Gastrocnemius medialis (tissue), 4 donors: Measurements from ENCODE around the gene CNGB1. TPM values are rescaled to one million over a fixed set of nuclear protein-coding genes. Genes with fewer than 3 reads are reported as not detected.
"Not testable (repeated sequence)": the region's sequence is repeated elsewhere in the genome, so short reads cannot be mapped to it uniquely, and the experiment has no call there.

Experiments used
- ATAC-seq, 2 donors: fragments of 150-250 bp; one replicate each; pipeline ENCODE4 v1.9.1; 2016
- DNase-seq, 2 donors: peaks; one replicate each; pipeline ENCODE4 v3.0.0-alpha.2; 2019
- H3K27ac ChIP-seq, 4 donors: fragments of 200-600 bp; sonication (generic); 1 replicate in 1 of 4; 2 replicates in 3 of 4; pipeline ENCODE4 v1.5.1; 2016 to 2018; ENCODE audit warnings: mild to moderate bottlenecking in 2 of 4, moderate library complexity in 1 of 4
- H3K27me3 ChIP-seq, 3 donors: fragments of 200-600 bp; sonication (generic) in 2 of 3; 1 replicate in 1 of 3; 2 replicates in 2 of 3; pipeline versions ENCODE4 v1.5.1 to v1.6.0; 2016 to 2019; ENCODE audit warnings: mild to moderate bottlenecking in 1 of 3, moderate library complexity in 1 of 3
- H3K36me3 ChIP-seq, 2 donors: fragments of 200-600 bp; sonication (generic) in 1 of 2; one replicate each; pipeline ENCODE4 v1.5.1; 2017 to 2018
- H3K4me1 ChIP-seq, 2 donors: fragments of 200-600 bp; sonication (generic) in 1 of 2; one replicate each; pipeline ENCODE4 v1.5.1; 2016 to 2017; ENCODE audit warnings: mild to moderate bottlenecking in 2 of 2
- H3K4me3 ChIP-seq, 4 donors: fragments of 200-600 bp; sonication (generic) in 3 of 4; 1 replicate in 1 of 4; 2 replicates in 3 of 4; pipeline ENCODE4 v1.5.1; 2016 to 2019; ENCODE audit warnings: mild to moderate bottlenecking in 2 of 4
- H3K9me3 ChIP-seq, 3 donors: fragments of 200-600 bp; sonication (generic) in 2 of 3; 1 replicate in 1 of 3; 2 replicates in 2 of 3; pipeline ENCODE4 v1.5.1; 2016 to 2019
- CTCF ChIP-seq, 5 experiments: fragments of 450-650 bp in 3 of 5; fragments of 200-600 bp in 2 of 5; sonication (generic) in 2 of 5; IDR thresholded peaks in 4 of 5; conservative IDR thresholded peaks in 1 of 5; 1 replicate in 4 of 5; 2 replicates in 1 of 5; pipeline ENCODE4 v1.5.1; 2016 to 2019; ENCODE audit warnings: antibody characterized with exemption in 5 of 5, mild to moderate bottlenecking in 3 of 5, moderate library complexity in 3 of 5
- POLR2A ChIP-seq, 2 donors: fragments of 450-650 bp; IDR thresholded peaks; one replicate each; pipeline ENCODE4 v1.6.1; 2017; ENCODE audit warnings: antibody characterized with exemption in 2 of 2, mild to moderate bottlenecking in 2 of 2, moderate library complexity in 2 of 2
- in situ Hi-C, 4 donors: fragments of 200-750 bp; cut with MboI; loops; one replicate each; pipeline versions ENCODE4 v1.15.0 to v1.8.0; 2017; ENCODE audit warnings: low sequenced_read_pairs in 4 of 4
- intact Hi-C: fragments of 100-400 bp; cut with DNase I; formaldehyde crosslinking; loops from one replicate; pipeline ENCODE4 v1.15.1; 2023; ENCODE audit warnings: low total_unique reads
- total RNA-seq, 4 donors: library from RNA; depleted of rRNA; stranded (reverse); fragments of >200 nt; gene quantifications; one replicate each; pipeline versions ENCODE4 v1.1.0 to v1.2.3, GENCODE V29; 2016

The CNGB1 gene
- total RNA-seq, 4 donors from 2014 or later = not detected

GRCh38 chr16:57859331-57859730, 111.6 kb downstream of the CNGB1 start:
- intact Hi-C loops (no loop called here), in situ Hi-C loops (loop anchor here in 1 of 4 donors (25.0 kb wide), 1 partner anchor 272 kb away; no protein-coding TSS in a partner anchor)
- TF ChIP-seq CTCF (IDR thresholded peaks at IDR 0.05 in 4 of 5, conservative IDR thresholded peaks at IDR 0.05 in 1 of 5) (no peak), POLR2A (IDR thresholded peaks at IDR 0.05) (no peak)
- DNase-seq (no peak), ATAC-seq (no peak)
- no peaks in the 10 kb centered on the region for H3K9me3 ChIP-seq
- peaks cover 0 to 8% of the 10 kb centered on the region in 2 donors for H3K4me1 ChIP-seq
- no peaks in the 10 kb centered on the region for H3K27me3 ChIP-seq
- no peak overlapping the region for H3K4me3 ChIP-seq
- no peak overlapping the region for H3K27ac ChIP-seq
- no peaks in the 10 kb centered on the region for H3K36me3 ChIP-seq

GRCh38 chr16:57858635-57859034, 112.3 kb downstream of the CNGB1 start:
- intact Hi-C loops = no loop called here
- no peaks in the 10 kb centered on the region for H3K27me3 ChIP-seq
- no peak overlapping the region for H3K27ac ChIP-seq
- H3K4me3 ChIP-seq = no peak overlapping the region
- DNase-seq = no peak
- in situ Hi-C loops = loop anchor here in 1 of 4 donors (25.0 kb wide), 1 partner anchor 271 kb away; no protein-coding TSS in a partner anchor
- no peaks in the 10 kb centered on the region for H3K36me3 ChIP-seq
- no peak for TF ChIP-seq CTCF (IDR thresholded peaks at IDR 0.05 in 4 of 5, conservative IDR thresholded peaks at IDR 0.05 in 1 of 5)
- no peak for TF ChIP-seq POLR2A (IDR thresholded peaks at IDR 0.05)
- no peaks in the 10 kb centered on the region for H3K9me3 ChIP-seq
- ATAC-seq = no peak
- H3K4me1 ChIP-seq = peaks cover 0 to 8% of the 10 kb centered on the region in 2 donors

GRCh38 chr16:57857991-57858390, 112.9 kb downstream of the CNGB1 start:
- H3K36me3 ChIP-seq, H3K27me3 ChIP-seq, H3K4me3 ChIP-seq, DNase-seq, H3K9me3 ChIP-seq, H3K27ac ChIP-seq, intact Hi-C loops, ATAC-seq, H3K4me1 ChIP-seq: not testable (repeated sequence)
- in situ Hi-C loops = loop anchor here in 1 of 4 donors (25.0 kb wide), 1 partner anchor 271 kb away; no protein-coding TSS in a partner anchor

- Histone ChIP-seq H3K27ac (no peak overlapping the region), H3K27me3 (no peaks in the 10 kb centered on the region), H3K9me3 (no peaks in the 10 kb centered on the region), H3K4me1 (no peaks in the 10 kb centered on the region), H3K36me3 (no peaks in the 10 kb centered on the region), H3K4me3 (no peak overlapping the region)
- intact Hi-C loops (no loop called here), in situ Hi-C loops (loop anchor here in 1 of 4 donors (25.0 kb wide), 1 partner anchor 268 kb away; no protein-coding TSS in a partner anchor)
- ATAC-seq = no peak
- TF ChIP-seq CTCF (IDR thresholded peaks at IDR 0.05 in 4 of 5, conservative IDR thresholded peaks at IDR 0.05 in 1 of 5) = no peak
- no peak for TF ChIP-seq POLR2A (IDR thresholded peaks at IDR 0.05)
- DNase-seq = no peak
Measured at GRCh38 chr16:57855188-57855587, 115.7 kb downstream of the CNGB1 start.

- in situ Hi-C loops (loop anchor here in 1 of 4 donors (25.0 kb wide), 1 partner anchor 265 kb away; no protein-coding TSS in a partner anchor), intact Hi-C loops (no loop called here)
- no peaks in the 10 kb centered on the region for H3K4me1 ChIP-seq
- no peaks in the 10 kb centered on the region for H3K36me3 ChIP-seq
- ATAC-seq (no peak), DNase-seq (no peak)
- H3K4me3 ChIP-seq = no peak overlapping the region
- TF ChIP-seq CTCF (IDR thresholded peaks at IDR 0.05 in 4 of 5, conservative IDR thresholded peaks at IDR 0.05 in 1 of 5) (no peak), POLR2A (IDR thresholded peaks at IDR 0.05) (no peak)
- no peaks in the 10 kb centered on the region for H3K27me3 ChIP-seq
- H3K27ac ChIP-seq = no peak overlapping the region
- no peaks in the 10 kb centered on the region for H3K9me3 ChIP-seq
Measured at GRCh38 chr16:57852189-57852588, 118.7 kb downstream of the CNGB1 start.
